GM23338 (cell line): ENCODE measurements around the gene GRIA1. TPM values are rescaled to one million over a fixed set of nuclear protein-coding genes. Genes with fewer than 3 reads are reported as not detected.

ENCODE experiments used
- ATAC-seq: fragments of 200-7000 bp; cut with Tn5 transposase; 3 replicates; pipeline ENCODE4 v1.9.1; 2020
- DNase-seq: peaks from one replicate; pipeline ENCODE4 v3.0.0-alpha.2; 2015; ENCODE audit warnings: low spot score
- H2AFZ ChIP-seq: fragments of 200-600 bp; sonication (generic); 2 replicates; pipeline ENCODE4 v1.8.0; 2016; ENCODE audit warnings: antibody characterized with exemption, mild to moderate bottlenecking, moderate library complexity
- H3F3A ChIP-seq: fragments of 200-600 bp; sonication (generic); replicated peaks from 2 replicates; pipeline ENCODE4 v1.8.0; 2017; ENCODE audit warnings: antibody characterized with exemption, mixed run types, low read depth
- H3K27ac ChIP-seq: fragments of 200-600 bp; sonication (generic); 2 replicates; pipeline ENCODE4 v1.6.1; 2016; ENCODE audit warnings: low read depth
- H3K27me3 ChIP-seq: fragments of 200-600 bp; sonication (generic); 2 replicates; pipeline ENCODE4 v1.8.0; 2016; ENCODE audit warnings: mild to moderate bottlenecking, mixed run types, moderate library complexity; ENCODE audit not compliant: insufficient read depth
- H3K36me3 ChIP-seq: fragments of 200-600 bp; sonication (generic); 2 replicates; pipeline ENCODE4 v1.8.0; 2016; ENCODE audit warnings: mild to moderate bottlenecking; ENCODE audit not compliant: insufficient read depth
- H3K4me1 ChIP-seq: fragments of 200-600 bp; sonication (generic); 2 replicates; pipeline ENCODE4 v1.8.0; 2016; ENCODE audit warnings: mild to moderate bottlenecking, moderate library complexity; ENCODE audit not compliant: insufficient read depth
- H3K4me2 ChIP-seq: fragments of 200-600 bp; sonication (generic); 2 replicates; pipeline ENCODE4 v1.7.1; 2017; ENCODE audit warnings: mixed run types
- H3K4me3 ChIP-seq: fragments of 200-600 bp; sonication (generic); 2 replicates; pipeline ENCODE4 v1.6.1; 2016; ENCODE audit warnings: mixed run types
- H3K79me2 ChIP-seq: fragments of 200-600 bp; sonication (generic); replicated peaks from 2 replicates; pipeline ENCODE4 v1.8.0; 2017; ENCODE audit warnings: mild to moderate bottlenecking; ENCODE audit not compliant: insufficient read depth
- H3K9me2 ChIP-seq: fragments of 200-600 bp; sonication (generic); 2 replicates; pipeline ENCODE4 v1.8.0; 2017; ENCODE audit not compliant: insufficient read depth
- H4K20me1 ChIP-seq: fragments of 200-600 bp; sonication (generic); replicated peaks from 2 replicates; pipeline ENCODE4 v1.8.0; 2017; ENCODE audit warnings: mild to moderate bottlenecking; ENCODE audit not compliant: insufficient read depth
- H3K27ac Mint-ChIP-seq: 2 replicates; pipeline ENCODE4 v1.8.0; 2020; ENCODE audit warnings: inconsistent platforms, mild to moderate bottlenecking, moderate library complexity, mixed read lengths
- H3K27me3 Mint-ChIP-seq: 3 replicates; pipeline ENCODE4 v1.8.0; 2022; ENCODE audit warnings: low read depth, mild to moderate bottlenecking, moderate library complexity, mixed read lengths, inconsistent platforms; ENCODE audit not compliant: insufficient read depth, poor library complexity
- H3K36me3 Mint-ChIP-seq: 3 replicates; pipeline ENCODE4 v1.8.0; 2021; ENCODE audit warnings: low read depth, mild to moderate bottlenecking, inconsistent platforms, moderate library complexity, mixed read lengths
- H3K4me1 Mint-ChIP-seq: 3 replicates; pipeline ENCODE4 v1.8.0; 2020; ENCODE audit warnings: mild to moderate bottlenecking, inconsistent platforms, mixed read lengths
- H3K4me3 Mint-ChIP-seq: 3 replicates; pipeline ENCODE4 v1.8.0; 2021; ENCODE audit warnings: moderate library complexity, mild to moderate bottlenecking, inconsistent platforms, mixed read lengths
- H3K9me3 Mint-ChIP-seq: 3 replicates; pipeline ENCODE4 v1.8.0; 2020; ENCODE audit warnings: moderate library complexity, mild to moderate bottlenecking, inconsistent platforms, mixed read lengths
- EZH2 ChIP-seq: fragments of 200-600 bp; sonication (generic); IDR thresholded peaks from one replicate; pipeline ENCODE4 v1.8.0; 2017; ENCODE audit warnings: antibody characterized with exemption, mild to moderate bottlenecking, low read depth; ENCODE audit not compliant: unreplicated experiment
- EZH2phosphoT487 ChIP-seq: fragments of 200-600 bp; sonication (generic); IDR thresholded peaks from one replicate; pipeline ENCODE4 v1.8.1; 2018; ENCODE audit warnings: antibody characterized with exemption; ENCODE audit not compliant: unreplicated experiment
- NANOG ChIP-seq: IDR thresholded peaks from 2 replicates; pipeline ENCODE4 v1.6.1; 2016; ENCODE audit warnings: antibody characterized with exemption, borderline replicate concordance
- POLR2AphosphoS5 ChIP-seq: IDR thresholded peaks from 2 replicates; pipeline ENCODE4 v1.6.1; 2016; ENCODE audit warnings: antibody characterized with exemption, low read depth
- STAT1 ChIP-seq: IDR thresholded peaks from one replicate; pipeline ENCODE4 v1.6.1; 2016; ENCODE audit warnings: antibody characterized with exemption; ENCODE audit not compliant: unreplicated experiment
- ZNF114 ChIP-seq: fragments of 250-450 bp; sonication (Bioruptor Pico); IDR thresholded peaks from 2 replicates; pipeline ENCODE4 v1.5.0; 2020; ENCODE audit warnings: mild to moderate bottlenecking, moderate library complexity
- ZNF331 ChIP-seq: fragments of 250-450 bp; sonication (Bioruptor Pico); IDR thresholded peaks from 2 replicates; pipeline ENCODE4 v1.5.0; 2020; ENCODE audit warnings: low read depth, mild to moderate bottlenecking, moderate library complexity
- polyA plus RNA-seq: library from polyadenylated mRNA; unstranded; fragments of >200 nt; fragmentation: Nextera tagmentation; extraction: Ambion mirVana; gene quantifications from 2 replicates; pipeline ENCODE4 v1.2.1, GENCODE V29; 2016
- total RNA-seq: library from RNA; depleted of rRNA; stranded (reverse); fragments of >200 nt; shearing (Covaris generic); gene quantifications from 2 replicates; pipeline ENCODE4 v1.2.3, GENCODE V29; 2014
- TF ChIP-seq, protein P1 (sequence below): IDR thresholded peaks from one replicate; pipeline ENCODE4 v1.6.1; 2018; ENCODE audit warnings: antibody characterized with exemption; ENCODE audit not compliant: unreplicated experiment
- TF ChIP-seq, protein P2 (sequence below), 2 experiments: fragments of 200-600 bp in 1 of 2; sonication (generic) in 1 of 2; conservative IDR thresholded peaks; 2 replicates each; pipeline versions ENCODE4 v1.5.1 to v1.6.1; 2016 to 2017; ENCODE audit warnings: antibody characterized with exemption in 2 of 2, low read depth in 2 of 2, mild to moderate bottlenecking in 2 of 2, moderate library complexity in 1 of 2
- TF ChIP-seq, protein P3 (sequence below): IDR thresholded peaks from 2 replicates; pipeline ENCODE4 v1.6.1; 2016; ENCODE audit warnings: antibody characterized with exemption

GRIA1 gene
- total and polyA plus RNA-seq, 2 experiments from 2014 or later: 1.0 to 1.7 TPM

DNA sequence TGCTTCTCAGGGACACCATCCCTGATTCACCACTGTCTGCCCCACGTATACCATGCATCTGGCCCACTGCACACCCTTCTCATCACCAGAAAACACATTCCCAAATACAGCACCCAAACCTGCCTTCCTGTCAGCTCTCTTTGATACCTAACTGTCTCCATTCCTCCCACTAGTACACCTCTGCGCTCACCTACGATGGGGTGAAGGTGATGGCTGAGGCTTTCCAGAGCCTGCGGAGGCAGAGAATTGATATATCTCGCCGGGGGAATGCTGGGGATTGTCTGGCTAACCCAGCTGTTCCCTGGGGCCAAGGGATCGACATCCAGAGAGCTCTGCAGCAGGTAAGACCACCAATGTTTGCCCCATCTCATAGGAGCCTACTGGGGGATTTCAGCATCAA, 186.4 kb downstream of the GRIA1 start (continued):
- TF ChIP-seq, protein P1, sequence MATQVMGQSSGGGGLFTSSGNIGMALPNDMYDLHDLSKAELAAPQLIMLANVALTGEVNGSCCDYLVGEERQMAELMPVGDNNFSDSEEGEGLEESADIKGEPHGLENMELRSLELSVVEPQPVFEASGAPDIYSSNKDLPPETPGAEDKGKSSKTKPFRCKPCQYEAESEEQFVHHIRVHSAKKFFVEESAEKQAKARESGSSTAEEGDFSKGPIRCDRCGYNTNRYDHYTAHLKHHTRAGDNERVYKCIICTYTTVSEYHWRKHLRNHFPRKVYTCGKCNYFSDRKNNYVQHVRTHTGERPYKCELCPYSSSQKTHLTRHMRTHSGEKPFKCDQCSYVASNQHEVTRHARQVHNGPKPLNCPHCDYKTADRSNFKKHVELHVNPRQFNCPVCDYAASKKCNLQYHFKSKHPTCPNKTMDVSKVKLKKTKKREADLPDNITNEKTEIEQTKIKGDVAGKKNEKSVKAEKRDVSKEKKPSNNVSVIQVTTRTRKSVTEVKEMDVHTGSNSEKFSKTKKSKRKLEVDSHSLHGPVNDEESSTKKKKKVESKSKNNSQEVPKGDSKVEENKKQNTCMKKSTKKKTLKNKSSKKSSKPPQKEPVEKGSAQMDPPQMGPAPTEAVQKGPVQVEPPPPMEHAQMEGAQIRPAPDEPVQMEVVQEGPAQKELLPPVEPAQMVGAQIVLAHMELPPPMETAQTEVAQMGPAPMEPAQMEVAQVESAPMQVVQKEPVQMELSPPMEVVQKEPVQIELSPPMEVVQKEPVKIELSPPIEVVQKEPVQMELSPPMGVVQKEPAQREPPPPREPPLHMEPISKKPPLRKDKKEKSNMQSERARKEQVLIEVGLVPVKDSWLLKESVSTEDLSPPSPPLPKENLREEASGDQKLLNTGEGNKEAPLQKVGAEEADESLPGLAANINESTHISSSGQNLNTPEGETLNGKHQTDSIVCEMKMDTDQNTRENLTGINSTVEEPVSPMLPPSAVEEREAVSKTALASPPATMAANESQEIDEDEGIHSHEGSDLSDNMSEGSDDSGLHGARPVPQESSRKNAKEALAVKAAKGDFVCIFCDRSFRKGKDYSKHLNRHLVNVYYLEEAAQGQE: no peak
- TF ChIP-seq, protein P2, sequence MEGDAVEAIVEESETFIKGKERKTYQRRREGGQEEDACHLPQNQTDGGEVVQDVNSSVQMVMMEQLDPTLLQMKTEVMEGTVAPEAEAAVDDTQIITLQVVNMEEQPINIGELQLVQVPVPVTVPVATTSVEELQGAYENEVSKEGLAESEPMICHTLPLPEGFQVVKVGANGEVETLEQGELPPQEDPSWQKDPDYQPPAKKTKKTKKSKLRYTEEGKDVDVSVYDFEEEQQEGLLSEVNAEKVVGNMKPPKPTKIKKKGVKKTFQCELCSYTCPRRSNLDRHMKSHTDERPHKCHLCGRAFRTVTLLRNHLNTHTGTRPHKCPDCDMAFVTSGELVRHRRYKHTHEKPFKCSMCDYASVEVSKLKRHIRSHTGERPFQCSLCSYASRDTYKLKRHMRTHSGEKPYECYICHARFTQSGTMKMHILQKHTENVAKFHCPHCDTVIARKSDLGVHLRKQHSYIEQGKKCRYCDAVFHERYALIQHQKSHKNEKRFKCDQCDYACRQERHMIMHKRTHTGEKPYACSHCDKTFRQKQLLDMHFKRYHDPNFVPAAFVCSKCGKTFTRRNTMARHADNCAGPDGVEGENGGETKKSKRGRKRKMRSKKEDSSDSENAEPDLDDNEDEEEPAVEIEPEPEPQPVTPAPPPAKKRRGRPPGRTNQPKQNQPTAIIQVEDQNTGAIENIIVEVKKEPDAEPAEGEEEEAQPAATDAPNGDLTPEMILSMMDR (conservative IDR thresholded peaks at IDR 0.05; ENCODE audit: low read depth in 2 of 2): no peak
- TF ChIP-seq EZH2 (no peak), NANOG (no peak), POLR2AphosphoS5 (no peak), ZNF331 (CRISPR knock-in tag) (no peak), ZNF114 (CRISPR knock-in tag) (no peak), STAT1 (no peak)
- TF ChIP-seq, protein P3, sequence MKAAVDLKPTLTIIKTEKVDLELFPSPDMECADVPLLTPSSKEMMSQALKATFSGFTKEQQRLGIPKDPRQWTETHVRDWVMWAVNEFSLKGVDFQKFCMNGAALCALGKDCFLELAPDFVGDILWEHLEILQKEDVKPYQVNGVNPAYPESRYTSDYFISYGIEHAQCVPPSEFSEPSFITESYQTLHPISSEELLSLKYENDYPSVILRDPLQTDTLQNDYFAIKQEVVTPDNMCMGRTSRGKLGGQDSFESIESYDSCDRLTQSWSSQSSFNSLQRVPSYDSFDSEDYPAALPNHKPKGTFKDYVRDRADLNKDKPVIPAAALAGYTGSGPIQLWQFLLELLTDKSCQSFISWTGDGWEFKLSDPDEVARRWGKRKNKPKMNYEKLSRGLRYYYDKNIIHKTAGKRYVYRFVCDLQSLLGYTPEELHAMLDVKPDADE: no peak

DNA sequence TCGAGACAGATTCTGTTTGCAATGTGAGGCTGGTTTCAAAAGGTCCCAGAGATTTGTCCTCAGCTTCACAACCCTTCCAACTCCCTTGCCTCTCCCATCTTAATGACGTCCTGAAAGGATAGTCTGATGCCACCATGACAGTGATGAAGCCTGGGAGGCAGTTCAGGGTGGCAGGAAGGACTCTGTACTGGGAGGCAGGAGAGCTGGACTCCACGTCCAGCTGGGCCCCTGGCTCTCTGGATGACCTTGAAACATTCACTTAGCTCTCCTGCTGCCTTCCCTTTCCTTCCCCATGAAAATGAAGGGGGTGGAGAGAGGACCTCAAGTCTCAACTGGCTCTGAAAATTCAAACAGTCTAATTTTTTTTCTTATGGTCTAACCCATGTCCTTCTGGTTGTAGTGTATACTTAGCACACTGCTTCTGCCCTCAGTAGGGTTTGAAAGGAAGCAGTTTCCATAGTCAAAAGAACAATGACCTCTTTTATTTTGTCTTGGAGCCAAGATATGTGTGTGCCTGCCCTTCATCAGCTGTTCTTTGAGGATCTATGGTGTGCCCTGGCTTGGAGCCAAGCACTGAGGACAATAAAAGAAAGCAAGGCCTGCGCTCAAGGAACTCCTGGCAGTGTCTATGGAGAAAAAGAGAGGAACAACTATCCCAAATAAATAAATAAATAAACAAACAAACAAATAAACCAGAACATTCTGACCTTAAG, 188.3 kb downstream of the GRIA1 start:
- Histone ChIP-seq H3K79me2 (no peaks in the 10 kb centered on the region), H3K4me3 (no peak overlapping the region), H3K4me2 (no peak overlapping the region), H3K36me3 (no peaks in the 10 kb centered on the region), H4K20me1 (no peaks in the 10 kb centered on the region), H3K9me2 (0 out of 2 replicates have a peak, but pooled peaks cover 9% of the 10 kb centered on the region), H3K27me3 (no peaks in the 10 kb centered on the region), H3K4me1 (no peaks in the 10 kb centered on the region), H2AFZ (no peak overlapping the region), H3F3A (no peaks in the 10 kb centered on the region), H3K27ac (no peak overlapping the region)
- H3K27me3 Mint-ChIP-seq: peaks cover 2% of the 10 kb centered on the region
- H3K36me3 Mint-ChIP-seq: no peaks in the 10 kb centered on the region
- DNase-seq (no peak), ATAC-seq (no peak)
- no peaks in the 10 kb centered on the region; the same call in 1 of the 3 replicates for H3K9me3 Mint-ChIP-seq
- TF ChIP-seq EZH2phosphoT487: no peak
- no peak overlapping the region for H3K4me3 Mint-ChIP-seq
- H3K4me1 Mint-ChIP-seq: no peaks in the 10 kb centered on the region
- no peak overlapping the region; the same call in 1 of the 2 replicates for H3K27ac Mint-ChIP-seq
